ENCODE results near the gene LRRC45.

GRCh38 chr17:82065638-82066303 is 42.7 kb downstream of the LRRC45 start, which contains the start of gene DUS1L:
- peak in 1 of 6 experiments; percentile 21 for TF ChIP-seq CTCF (IDR thresholded peaks at IDR 0.05)
- TF ChIP-seq POLR2A (IDR thresholded peaks at IDR 0.05), result peak; percentile 28 to 84

All from adrenal gland (tissue), 5 donors.